NCI-H2107 treated with DMSO at 0.1 percent for 48 hours (cell line): ENCODE measurements around the gene CLCC1.

Experiments used
- DNase-seq: peaks from one replicate; lab custom pipeline; 2025; ENCODE audit not compliant: unreplicated experiment; lab: John Stamatoyannopoulos, UW

Gene CLCC1

DNA sequence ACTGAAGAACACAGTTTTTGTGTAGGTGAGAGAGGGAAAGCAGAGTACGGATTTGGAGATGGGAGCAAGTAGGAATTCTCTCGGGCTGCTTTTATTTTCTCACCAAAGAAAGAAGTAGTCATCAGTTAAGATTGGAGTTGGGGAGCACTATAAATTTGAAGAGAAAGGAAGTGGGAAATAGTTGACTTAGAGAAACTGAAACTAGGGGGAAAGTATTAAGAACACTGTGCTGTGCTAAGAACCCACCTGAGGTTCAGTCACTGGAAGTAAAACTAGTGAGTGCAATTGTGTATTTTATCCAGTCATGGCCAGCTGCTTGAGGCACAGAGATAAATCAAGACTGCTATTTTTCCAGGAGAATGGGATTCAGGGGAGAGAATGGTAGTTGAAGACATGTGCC, 37.4 kb downstream of the CLCC1 start:
- DNase-seq = no peak

DNA sequence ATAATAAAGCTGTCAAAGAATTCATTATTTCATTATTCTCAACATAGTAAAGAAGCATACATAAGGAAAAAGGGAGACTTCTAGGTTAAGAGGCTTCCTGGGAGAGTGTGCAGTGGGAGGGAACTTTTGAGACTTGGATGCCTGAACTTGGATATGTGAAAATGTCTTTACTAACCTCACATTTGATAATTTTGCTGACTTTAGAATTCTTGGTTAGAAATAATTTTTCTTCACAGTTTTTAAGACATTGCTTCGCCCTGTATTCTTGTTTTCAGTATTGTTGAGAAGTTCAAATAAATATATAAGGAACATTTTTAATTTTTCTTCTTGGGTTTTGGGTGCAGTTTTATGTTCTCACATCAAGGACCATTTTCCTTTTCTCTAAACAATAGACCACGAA, 46.5 kb downstream of the CLCC1 start:
- DNase-seq = no peak
